ENCODE data around the gene CDYL. TPM values are rescaled to one million over a fixed set of nuclear protein-coding genes. Genes with fewer than 3 reads are reported as not detected.

Gene CDYL
- polyA plus RNA-seq, 3 donors = 27.2 to 30.3 (median 27.4) TPM

DNA sequence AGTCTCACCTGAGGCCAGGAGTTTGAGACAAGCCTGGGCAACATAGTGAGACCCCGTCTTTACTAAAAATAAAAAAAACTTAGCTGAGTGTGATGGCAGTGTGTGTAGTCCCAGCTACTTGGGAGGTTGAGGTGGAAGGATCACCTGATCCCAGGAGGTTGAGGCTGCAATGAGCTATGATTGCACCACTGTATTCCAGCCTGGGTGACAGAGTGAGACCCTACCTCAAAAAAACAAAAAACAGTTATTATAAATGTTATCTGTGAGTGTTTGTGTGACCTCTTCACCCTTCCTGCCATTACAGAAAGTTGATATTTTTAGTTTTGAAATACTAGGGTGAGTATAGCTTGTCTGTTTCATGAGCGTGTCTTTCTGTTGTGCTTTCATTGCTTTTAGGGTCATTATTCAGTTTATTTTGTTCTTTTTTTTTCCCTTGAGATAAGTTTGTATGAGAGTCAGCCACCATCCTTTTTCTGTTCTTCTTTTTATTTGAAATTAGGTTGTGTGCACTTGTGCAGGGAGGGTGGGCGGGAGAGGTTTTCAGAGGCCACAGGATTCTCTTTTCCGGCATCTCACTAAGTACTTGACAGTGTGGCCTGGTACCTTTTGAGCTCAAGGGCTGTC, 26.2 kb downstream of the CDYL start:
- no peak for DNase-seq (ENCODE audit: low read depth in 3 of 3, low spot score in 2 of 3)

- no peak for DNase-seq (ENCODE audit: low read depth in 3 of 3, low spot score in 2 of 3)
Observed at GRCh38 chr6:4803343-4803744, 27.1 kb downstream of the CDYL start.

GRCh38 chr6:4804095-4804494, 27.9 kb downstream of the CDYL start:
- no peak for DNase-seq (ENCODE audit: low read depth in 3 of 3, low spot score in 2 of 3)

DNA sequence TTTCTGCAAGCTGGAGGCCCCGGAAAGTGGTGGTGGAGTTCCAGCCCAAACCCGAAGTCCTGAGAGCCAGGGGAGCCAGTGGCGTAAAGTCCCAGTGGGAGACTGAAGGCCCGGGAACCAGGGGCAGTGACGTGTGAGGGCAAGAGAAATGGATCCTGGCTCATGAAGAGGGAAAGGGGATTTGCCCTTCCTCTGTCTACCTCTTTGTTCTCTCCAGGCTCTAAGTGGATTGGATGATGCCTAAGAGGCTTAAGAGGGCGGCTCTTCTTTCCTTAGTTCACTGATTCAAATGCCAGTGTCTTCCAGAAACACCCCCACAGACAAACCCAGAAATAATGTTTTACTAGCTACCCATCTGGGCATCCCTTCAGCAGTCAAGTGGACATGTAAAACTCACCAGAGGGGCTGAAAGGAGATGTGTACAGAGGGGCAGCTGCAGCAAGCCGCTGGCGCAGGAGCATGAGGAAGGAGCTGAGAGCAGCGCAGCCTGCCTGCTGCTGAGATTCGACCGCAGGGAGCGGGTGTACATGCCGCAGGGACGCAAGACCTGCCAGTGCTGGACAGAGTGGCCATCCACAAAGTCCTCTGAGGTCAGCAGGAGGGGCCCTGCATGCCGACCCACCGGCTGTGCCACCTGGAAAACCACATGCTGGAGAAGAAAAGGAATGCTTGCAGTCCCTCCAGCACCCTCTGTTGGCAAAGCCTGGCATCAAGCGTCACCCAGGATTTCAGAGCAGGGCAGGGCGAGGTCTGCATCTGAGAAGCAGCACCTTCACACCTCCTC, 29.5 kb downstream of the CDYL start:
- DNase-seq (ENCODE audit: low read depth in 3 of 3, low spot score in 2 of 3) = peak in 2 of 3 donors; percentile 13 to 43

- no peak for DNase-seq (ENCODE audit: low read depth in 3 of 3, low spot score in 2 of 3)
Observed at GRCh38 chr6:4806337-4806725, 30.1 kb downstream of the CDYL start.

GRCh38 chr6:4806791-4807190, 30.6 kb downstream of the CDYL start:
- no peak for DNase-seq (ENCODE audit: low read depth in 3 of 3, low spot score in 2 of 3)

- DNase-seq (ENCODE audit: low read depth in 3 of 3, low spot score in 2 of 3) = no peak
Observed at GRCh38 chr6:4808396-4808795, 32.2 kb downstream of the CDYL start.

DNA sequence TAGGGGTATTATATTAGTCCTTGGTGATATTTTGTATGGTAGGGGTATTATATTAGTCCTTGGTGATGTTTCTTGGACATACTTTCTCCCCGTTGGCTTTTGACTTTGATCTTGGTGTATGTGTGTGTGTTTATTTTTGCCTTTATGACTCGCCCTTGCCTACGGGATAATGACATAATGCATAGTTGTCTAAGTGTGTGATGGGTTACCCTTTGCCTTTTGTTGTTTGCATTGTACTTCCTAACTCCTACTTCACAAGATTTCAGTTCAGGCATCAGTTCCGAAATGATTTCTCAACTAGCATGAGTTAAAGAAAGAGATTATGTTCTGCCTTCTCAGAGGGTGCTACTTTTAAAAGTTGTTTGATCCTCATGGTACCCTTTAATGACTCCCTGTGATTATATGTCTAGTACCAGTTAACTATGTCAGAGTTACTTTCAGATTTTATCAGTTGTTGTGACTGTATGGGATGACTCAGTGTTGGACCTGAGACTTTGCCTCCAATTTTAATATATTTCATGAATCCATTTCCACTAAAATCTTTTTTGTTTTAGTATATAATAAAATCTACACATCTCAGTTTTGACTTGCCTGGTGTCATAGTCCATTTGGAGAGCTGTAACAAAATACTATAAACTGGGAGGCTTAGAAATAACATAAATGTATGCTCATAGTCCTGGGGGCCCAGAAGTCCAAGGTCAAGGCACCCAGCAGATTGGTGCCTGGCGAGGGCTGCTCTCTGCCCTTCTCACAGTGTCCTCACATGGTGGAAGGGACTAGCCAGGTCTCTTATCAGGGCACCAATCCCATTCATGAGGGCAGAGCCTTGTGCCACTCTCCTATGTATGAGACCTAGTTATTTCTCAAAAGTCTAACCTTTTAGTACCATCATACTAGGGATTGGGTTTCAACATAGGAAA, 34.1 kb downstream of the CDYL start:
- DNase-seq (ENCODE audit: low read depth in 3 of 3, low spot score in 2 of 3) = no peak

GRCh38 chr6:4812068-4812467, 35.9 kb downstream of the CDYL start:
- DNase-seq (ENCODE audit: low read depth in 3 of 3, low spot score in 2 of 3) = no peak

- no peak for DNase-seq (ENCODE audit: low read depth in 3 of 3, low spot score in 2 of 3)
Observed at GRCh38 chr6:4813055-4813454, 36.9 kb downstream of the CDYL start.

DNA sequence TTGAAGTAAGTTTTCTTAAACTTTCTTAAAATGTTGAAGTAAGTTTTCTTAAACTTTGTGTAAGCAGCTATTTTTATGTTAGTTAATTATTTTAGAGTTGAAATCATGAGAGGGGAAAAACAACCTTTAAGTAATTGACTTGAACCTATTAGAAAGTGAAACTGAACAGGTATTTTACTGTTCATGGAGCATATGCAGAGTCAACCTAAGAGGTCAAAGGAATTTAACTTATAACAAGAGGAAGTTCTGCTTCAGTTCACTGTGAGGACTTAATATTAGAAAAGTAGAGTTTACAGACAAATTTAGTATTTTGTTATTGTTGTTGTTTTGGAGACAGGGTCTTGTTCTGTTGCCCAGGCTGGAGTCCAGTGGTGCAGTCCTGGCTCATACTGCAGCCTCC, 38.0 kb downstream of the CDYL start:
- no peak for DNase-seq (ENCODE audit: low read depth in 3 of 3, low spot score in 2 of 3)

DNA sequence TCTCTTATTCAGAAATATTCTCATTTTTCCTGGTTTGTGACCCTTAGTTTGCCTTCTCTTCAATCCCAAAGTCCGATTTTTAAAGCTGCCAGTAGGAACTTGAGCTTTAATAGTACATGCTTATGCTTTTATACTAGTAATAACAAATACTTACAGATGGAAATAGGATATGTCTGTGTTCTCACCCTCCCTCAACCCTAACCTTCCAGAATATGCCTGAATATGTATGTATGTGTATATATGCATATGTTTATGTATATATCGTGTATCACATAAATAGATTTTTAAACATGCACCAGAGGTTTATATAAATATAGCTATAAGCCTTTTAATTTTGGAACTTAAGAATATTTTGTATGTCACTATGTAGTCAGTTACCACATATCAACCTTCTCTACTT, 38.8 kb downstream of the CDYL start:
- DNase-seq (ENCODE audit: low read depth in 3 of 3, low spot score in 2 of 3) = no peak

- no peak for DNase-seq (ENCODE audit: low read depth in 3 of 3, low spot score in 2 of 3)
Observed at GRCh38 chr6:4815584-4815983, 39.4 kb downstream of the CDYL start.

DNA sequence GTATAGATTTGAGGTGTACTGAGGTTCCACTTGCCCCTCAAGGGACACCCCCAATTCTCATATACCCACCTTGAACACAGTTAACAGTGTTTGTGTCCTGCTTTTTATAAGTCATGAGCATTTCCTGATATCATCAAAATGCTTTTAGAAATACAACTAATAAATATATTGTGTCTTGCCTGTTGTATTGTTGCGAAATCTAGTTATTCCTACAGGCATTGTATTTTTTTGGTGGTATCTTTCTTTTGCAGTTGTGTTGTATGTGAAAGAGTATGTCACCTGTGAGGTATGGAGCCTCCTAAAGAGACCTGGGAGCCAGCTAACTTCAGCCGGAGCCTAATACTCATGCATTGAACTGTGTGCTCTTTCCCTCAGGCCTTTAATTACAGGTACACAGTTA, 40.7 kb downstream of the CDYL start:
- DNase-seq (ENCODE audit: low read depth in 3 of 3, low spot score in 2 of 3) = no peak

GRCh38 chr6:4817551-4817950, 41.3 kb downstream of the CDYL start:
- DNase-seq (ENCODE audit: low read depth in 3 of 3, low spot score in 2 of 3) = no peak

GRCh38 chr6:4818272-4818938, 42.2 kb downstream of the CDYL start:
- DNase-seq (ENCODE audit: low read depth in 3 of 3, low spot score in 2 of 3) = no peak

GRCh38 chr6:4819706-4820283, 43.6 kb downstream of the CDYL start:
- no peak for DNase-seq (ENCODE audit: low read depth in 3 of 3, low spot score in 2 of 3)

GRCh38 chr6:4820704-4821276, 44.6 kb downstream of the CDYL start:
- DNase-seq (ENCODE audit: low read depth in 3 of 3, low spot score in 2 of 3) = no peak

- DNase-seq (ENCODE audit: low read depth in 3 of 3, low spot score in 2 of 3) = no peak
Observed at GRCh38 chr6:4822476-4822875, 46.3 kb downstream of the CDYL start.

GRCh38 chr6:4828187-4828698, 52.0 kb downstream of the CDYL start:
- no peak for DNase-seq (ENCODE audit: low read depth in 3 of 3, low spot score in 2 of 3)

All from right renal cortex interstitium (tissue), 3 donors.